Measurements from ENCODE around the gene PDS5A.
"Not testable (repeated sequence)": the region's sequence is repeated elsewhere in the genome, so short reads cannot be mapped to it uniquely, and the experiment has no call there.

The PDS5A gene

GRCh38 chr4:39905656-39906055, 72.1 kb downstream of the PDS5A start:
- DNase-seq (ENCODE audit: low read depth in 2 of 2), result no peak

- not testable (repeated sequence) for DNase-seq (ENCODE audit: low read depth in 2 of 2)
These were observed 72.7 kb downstream of the PDS5A start for GRCh38 chr4:39905019-39905418.

- DNase-seq (ENCODE audit: low read depth in 2 of 2), result no peak
These were observed 76.7 kb downstream of the PDS5A start for GRCh38 chr4:39900966-39901365.

GRCh38 chr4:39899291-39899690, 78.4 kb downstream of the PDS5A start:
- DNase-seq (ENCODE audit: low read depth in 2 of 2), result no peak

- no peak for DNase-seq (ENCODE audit: low read depth in 2 of 2)
These were observed 79.7 kb downstream of the PDS5A start for GRCh38 chr4:39898015-39898414.

GRCh38 chr4:39893693-39894072, 84.0 kb downstream of the PDS5A start:
- no peak for DNase-seq (ENCODE audit: low read depth in 2 of 2)

GRCh38 chr4:39892988-39893692, 84.6 kb downstream of the PDS5A start:
- DNase-seq (ENCODE audit: low read depth in 2 of 2), result no peak

- DNase-seq (ENCODE audit: low read depth in 2 of 2), result no peak
These were observed 88.5 kb downstream of the PDS5A start for GRCh38 chr4:39889226-39889625.

- DNase-seq (ENCODE audit: low read depth in 2 of 2), result no peak
These were observed 89.2 kb downstream of the PDS5A start for GRCh38 chr4:39888541-39888940.

GRCh38 chr4:39883646-39884045, 94.1 kb downstream of the PDS5A start:
- no peak for DNase-seq (ENCODE audit: low read depth in 2 of 2)

GRCh38 chr4:39881789-39882188, 95.9 kb downstream of the PDS5A start:
- no peak for DNase-seq (ENCODE audit: low read depth in 2 of 2)

- DNase-seq (ENCODE audit: low read depth in 2 of 2), result no peak
These were observed 99.7 kb downstream of the PDS5A start for GRCh38 chr4:39877971-39878370.

GRCh38 chr4:39873823-39874222, 103.9 kb downstream of the PDS5A start:
- no peak for DNase-seq (ENCODE audit: low read depth in 2 of 2)

GRCh38 chr4:39865280-39865679, 112.4 kb downstream of the PDS5A start:
- no peak for DNase-seq (ENCODE audit: low read depth in 2 of 2)

- no peak for DNase-seq (ENCODE audit: low read depth in 2 of 2)
These were observed 113.3 kb downstream of the PDS5A start for GRCh38 chr4:39864391-39864790.

- no peak for DNase-seq (ENCODE audit: low read depth in 2 of 2)
These were observed 116.9 kb downstream of the PDS5A start for GRCh38 chr4:39860804-39861203.

GRCh38 chr4:39855909-39856512, 121.7 kb downstream of the PDS5A start:
- DNase-seq (ENCODE audit: low read depth in 2 of 2), result no peak

- DNase-seq (ENCODE audit: low read depth in 2 of 2), result no peak
These were observed 125.1 kb downstream of the PDS5A start for GRCh38 chr4:39852636-39853035.

GRCh38 chr4:39850727-39851126, 127.0 kb downstream of the PDS5A start:
- DNase-seq (ENCODE audit: low read depth in 2 of 2), result no peak

- no peak for DNase-seq (ENCODE audit: low read depth in 2 of 2)
These were observed 131.0 kb downstream of the PDS5A start for GRCh38 chr4:39846705-39847104.

- peak in 1 of 2 experiments; percentile 5 for DNase-seq (ENCODE audit: low read depth in 2 of 2)
These were observed 131.6 kb downstream of the PDS5A start for GRCh38 chr4:39846120-39846519.

- DNase-seq (ENCODE audit: low read depth in 2 of 2), result no peak
These were observed 135.8 kb downstream of the PDS5A start for GRCh38 chr4:39841894-39842293.

- DNase-seq (ENCODE audit: low read depth in 2 of 2), result not testable (repeated sequence)
These were observed 137.2 kb downstream of the PDS5A start for GRCh38 chr4:39840516-39840915.

GRCh38 chr4:39840027-39840426, 137.7 kb downstream of the PDS5A start:
- DNase-seq (ENCODE audit: low read depth in 2 of 2), result no peak
